Activated CD8-positive, alpha-beta memory T cell treated with anti-CD3 and anti-CD28 coated beads for 4 hours (primary cell): ENCODE data around the gene PLIN4.

Experiments
- DNase-seq, 2 donors: peaks; one replicate each; pipeline ENCODE4 v3.0.0-alpha.2; 2020; ENCODE audit warnings: low read depth in 2 of 2

PLIN4 gene

GRCh38 chr19:4455719-4456475, 62.4 kb downstream of the PLIN4 start:
- no peak for DNase-seq

GRCh38 chr19:4454747-4455718, 63.3 kb downstream of the PLIN4 start:
- no peak for DNase-seq

- DNase-seq = no peak
Measured at GRCh38 chr19:4453232-4454179, 64.8 kb downstream of the PLIN4 start.

GRCh38 chr19:4452230-4452990, 65.9 kb downstream of the PLIN4 start:
- DNase-seq = no peak
